NCI-H460 (cell line): ENCODE measurements around the gene AKR1C3. TPM values are rescaled to one million over a fixed set of nuclear protein-coding genes. Genes with fewer than 3 reads are reported as not detected.
"Not testable (repeated sequence)": the region's sequence is repeated elsewhere in the genome, so short reads cannot be mapped to it uniquely, and the experiment has no call there.

Experiments
- DNase-seq: peaks from one replicate; pipeline ENCODE4 v3.0.0-alpha.2; 2016; ENCODE audit warnings: low read depth; ENCODE audit errors: extremely low read depth
- small RNA-seq, 2 experiments: library from RNA; depleted of rRNA; stranded (forward); fragments of <200 nt; gene quantifications; one replicate each; pipeline ENCODE3, GENCODE V24; 2014
- total RNA-seq: library from RNA; depleted of rRNA; stranded (reverse); fragments of >200 nt; shearing (Covaris generic); gene quantifications from 2 replicates; pipeline ENCODE4 v1.2.3, GENCODE V29; 2014; rRNA removed

AKR1C3 gene
- total RNA-seq, 1 experiment from 2014 or later = 909 TPM

DNA sequence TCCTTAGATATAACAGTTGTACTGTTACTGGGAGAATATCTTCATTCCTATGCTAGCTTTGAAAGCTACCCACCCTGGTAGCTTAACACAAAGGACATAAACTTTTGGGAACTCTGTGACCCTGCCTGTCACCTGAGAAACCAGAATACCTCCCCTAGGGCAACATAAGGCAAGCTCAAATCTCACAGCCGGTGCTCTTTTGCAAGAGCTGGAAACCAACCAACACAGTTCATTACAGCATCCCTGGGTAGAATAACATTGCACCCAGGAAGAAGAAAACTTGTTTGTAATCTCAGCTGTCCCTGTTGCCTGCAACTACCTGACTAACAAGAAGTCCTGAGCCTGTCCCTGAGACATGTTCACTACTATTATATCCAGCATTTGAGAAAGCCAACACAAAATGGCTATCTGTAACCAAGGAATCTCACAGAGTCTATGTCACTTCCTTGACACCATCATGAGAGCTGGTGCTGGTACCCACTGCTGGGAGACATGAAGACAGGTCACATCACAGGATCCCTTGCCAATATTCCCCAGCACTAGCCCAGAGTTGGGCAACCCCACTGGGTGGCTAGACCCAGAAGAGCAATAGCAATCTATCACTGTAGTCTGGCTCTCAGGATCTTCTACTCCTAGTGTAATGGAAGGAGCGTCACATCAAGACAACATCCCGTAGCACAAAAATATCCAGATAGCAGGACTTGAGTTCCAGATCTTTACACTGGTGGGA lies 31.3 kb downstream of the AKR1C3 start:
- DNase-seq = no peak

DNA sequence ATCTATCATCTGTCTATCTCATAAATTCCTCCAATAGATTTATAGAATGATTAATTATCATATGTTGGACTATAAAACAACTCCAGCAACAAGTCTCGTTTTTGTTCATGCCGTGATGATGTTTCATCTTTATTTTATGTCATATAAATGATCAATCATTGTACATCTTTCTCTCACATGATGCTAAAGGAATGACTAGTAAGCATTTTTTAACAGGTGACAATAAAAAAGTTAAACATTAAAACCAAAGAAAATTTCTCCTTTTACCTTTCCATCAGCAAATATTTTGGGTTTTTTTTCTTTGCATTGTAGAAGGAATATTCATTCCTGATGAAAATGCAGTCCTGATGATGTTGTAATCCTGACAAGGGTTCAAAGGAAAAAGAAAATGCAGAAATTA lies 41.4 kb downstream of the AKR1C3 start:
- DNase-seq = no peak

DNA sequence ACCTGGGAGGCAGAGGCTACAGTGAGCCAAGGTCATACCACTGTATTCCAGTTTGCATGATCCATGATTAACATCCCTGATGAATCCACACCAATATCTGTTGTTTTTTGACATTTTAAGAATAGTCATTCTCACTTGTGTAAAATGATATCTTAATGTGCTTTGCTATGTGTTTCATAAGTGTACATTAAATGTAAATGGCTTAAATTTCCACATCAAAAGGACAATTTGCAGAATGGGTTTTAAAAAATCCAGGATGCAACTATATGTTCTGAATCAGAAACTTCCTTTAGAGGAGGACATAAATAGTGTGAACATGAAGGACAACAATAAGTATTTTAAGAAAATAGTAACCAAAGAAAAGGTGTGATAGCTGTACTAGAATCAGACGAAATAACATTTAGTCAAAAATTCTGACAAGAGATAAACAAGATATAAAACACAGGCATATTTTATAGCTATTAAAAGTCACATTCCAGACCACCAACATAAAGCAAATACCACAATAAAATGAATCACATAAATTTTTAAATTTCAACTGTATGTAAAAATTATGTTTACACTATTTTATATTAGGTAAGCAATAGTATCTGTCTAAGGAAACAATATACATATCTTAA lies 42.4 kb downstream of the AKR1C3 start:
- DNase-seq = no peak

DNA sequence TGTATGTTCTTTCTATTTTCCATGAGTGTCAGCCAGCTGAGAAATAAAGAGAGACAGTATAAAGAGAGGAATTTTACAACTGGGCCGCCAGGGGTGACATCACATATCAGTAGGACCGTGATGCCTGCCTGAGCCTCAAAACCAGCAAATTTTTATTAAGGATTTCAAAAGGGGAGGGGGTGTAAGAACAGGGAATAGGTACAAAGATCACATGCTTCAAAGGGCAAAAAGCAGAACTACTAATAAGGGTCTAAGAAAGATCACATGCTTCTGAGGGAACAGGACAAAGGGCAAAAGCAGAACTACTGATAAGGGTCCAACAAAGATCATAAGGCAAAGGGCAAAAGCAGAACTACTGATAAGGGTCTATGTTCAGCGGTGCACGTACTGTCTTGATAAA lies 43.5 kb downstream of the AKR1C3 start:
- not testable (repeated sequence) for DNase-seq

DNA sequence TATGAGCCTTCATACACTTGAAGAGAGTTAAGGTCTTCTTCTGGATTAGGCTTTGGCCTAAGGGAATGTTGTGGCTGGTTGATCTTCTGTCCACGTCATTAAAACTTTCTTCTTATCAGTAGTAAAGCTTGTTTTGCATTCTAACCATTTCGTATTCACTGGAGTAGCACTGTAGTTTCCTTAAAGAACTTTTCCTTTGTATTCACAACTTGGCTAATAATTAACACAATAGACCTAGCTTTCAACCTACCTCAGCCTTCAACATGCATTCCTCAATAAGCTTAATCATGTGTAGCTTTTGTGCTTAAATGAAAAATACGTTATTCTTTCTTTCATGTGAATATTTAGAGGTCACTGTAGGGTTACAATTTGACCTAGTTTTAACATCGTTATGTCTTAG lies 48.0 kb downstream of the AKR1C3 start:
- no peak for DNase-seq

DNA sequence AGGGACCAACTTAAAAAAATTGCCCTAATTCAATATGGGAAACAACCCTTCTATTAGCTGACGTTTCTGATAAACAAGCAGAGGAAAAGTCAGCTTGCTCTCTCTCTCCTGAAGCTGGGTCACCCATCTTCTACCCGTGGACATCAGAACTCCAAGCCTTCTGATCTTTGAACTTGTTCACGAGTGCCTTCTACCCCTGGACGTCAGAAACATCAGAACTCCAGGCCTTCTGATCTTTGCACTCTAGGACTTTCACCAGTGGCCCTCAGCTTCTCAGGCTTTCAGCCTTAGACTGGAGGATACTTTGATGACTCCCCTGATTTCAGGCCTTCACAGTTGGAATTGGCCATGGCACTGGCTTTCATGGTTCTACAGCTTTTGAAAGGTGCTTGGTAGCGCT lies 48.9 kb downstream of the AKR1C3 start:
- no peak for DNase-seq

DNA sequence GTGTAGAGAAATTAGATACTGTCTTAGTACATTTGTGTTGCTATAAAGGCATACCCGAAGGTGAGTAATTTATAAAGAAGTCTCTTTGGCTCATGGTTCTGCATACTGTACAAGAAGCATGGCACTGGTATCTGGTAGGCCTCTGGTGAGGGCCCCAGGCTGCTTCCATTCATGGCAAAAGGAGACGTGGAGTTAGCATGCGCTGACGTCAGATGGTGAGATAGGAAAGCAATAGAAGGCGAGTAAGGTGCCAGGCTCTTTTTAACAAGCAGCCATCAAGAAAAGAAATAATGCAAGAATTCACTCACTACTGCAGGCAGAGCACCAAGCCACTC lies 52.7 kb downstream of the AKR1C3 start:
- DNase-seq = no peak

DNA sequence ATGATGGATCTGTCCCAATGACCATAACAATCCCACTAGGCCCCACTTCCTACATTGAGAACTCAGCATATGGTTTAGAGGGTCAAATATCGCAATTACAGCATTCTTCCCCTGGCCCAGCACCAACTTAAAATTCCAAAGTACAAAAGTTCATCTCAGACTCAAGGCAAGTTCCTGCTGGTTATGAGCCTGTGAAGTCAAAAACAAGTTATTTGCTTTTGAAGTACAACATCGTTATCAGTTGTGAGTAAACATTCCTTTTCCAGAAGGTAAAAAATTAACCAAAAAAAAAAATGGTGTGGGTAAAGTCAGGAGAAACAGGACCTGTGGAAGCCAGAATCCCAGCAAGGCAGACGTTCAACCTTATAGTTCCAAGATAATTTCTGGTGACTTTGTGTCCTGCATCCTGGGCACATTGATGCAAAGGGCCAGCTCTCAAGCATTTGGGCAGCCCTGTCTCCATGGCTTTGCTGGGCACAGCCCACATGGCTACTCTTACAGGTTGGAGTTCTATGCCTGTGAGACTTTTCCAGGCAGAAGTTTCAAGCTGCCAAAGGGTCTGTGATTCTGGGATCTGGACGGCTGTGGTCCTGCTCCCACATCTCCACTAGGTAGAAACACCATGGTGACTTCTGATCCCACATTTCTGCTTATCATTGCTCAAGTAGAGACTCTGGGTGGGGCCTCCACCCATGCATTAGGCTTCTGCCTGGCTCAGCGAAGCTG lies 53.2 kb downstream of the AKR1C3 start:
- no peak for DNase-seq

DNA sequence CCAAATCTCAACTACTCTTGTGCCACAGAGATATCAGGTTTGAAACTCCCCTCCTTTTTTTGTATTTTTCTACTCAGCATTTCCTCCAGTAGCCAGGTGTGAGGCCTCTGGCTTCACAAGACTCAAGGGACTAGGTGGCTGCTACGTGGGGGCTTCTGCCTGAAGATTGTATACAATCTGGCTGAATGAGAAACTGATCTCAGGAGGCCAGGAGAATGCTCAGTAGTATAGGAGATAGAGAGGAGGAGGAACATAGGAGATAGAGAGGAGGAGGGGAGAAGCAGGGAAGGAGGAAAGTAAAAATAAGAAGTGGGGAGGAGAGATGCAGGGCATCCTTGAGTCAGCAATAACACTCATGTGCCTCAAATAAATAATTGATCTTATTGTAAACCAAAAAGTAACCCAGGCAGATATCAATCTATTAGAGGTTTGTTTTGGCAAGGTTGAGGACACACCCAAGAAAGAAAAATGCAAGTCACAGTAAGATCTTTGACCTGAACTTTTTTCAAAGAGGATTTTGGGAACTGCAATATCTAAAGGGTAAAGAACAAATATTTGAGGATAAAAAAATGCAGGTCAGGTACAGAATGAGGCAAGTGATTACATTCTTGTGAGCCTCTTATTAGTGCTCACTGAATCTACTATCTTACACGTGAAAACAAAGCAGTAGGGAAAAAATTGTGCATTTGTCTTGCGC lies 53.9 kb downstream of the AKR1C3 start:
- DNase-seq = no peak

DNA sequence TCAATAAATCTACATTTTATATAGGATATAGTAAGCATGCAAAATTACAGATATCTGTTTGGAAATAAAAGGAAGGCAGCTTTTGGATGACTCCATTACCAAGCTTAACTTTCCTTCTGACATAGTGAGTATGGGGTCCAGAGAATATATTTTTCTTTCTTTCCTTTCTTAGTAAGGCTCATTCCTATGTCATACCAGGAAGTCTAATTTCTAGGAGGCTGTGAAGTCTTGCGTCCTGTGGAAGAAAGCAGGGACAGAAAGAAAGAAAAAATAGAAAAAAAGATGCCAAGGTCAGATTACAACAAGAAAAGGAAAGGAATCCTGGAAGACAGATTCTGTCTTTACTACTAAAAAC lies 54.4 kb downstream of the AKR1C3 start:
- no peak for DNase-seq

DNA sequence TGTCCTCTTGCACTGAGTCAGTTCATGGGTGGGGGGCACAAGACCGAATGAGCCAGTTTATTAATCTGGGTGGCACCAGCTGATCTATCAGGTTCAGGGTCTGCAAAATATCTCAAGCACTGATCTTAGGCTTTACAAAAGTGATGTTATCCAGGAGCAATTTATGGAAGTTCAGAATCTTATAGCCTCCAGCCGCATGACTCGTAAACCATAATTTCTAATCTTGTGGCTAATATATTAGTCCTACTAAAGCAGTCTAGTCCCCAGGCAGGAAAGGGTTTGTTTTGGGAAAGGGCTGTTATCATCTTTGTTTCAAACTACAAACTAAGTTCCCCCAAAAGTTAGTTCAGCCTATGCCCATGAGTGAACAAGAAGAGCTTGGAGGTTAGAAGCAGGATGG lies 56.9 kb downstream of the AKR1C3 start:
- DNase-seq = no peak

DNA sequence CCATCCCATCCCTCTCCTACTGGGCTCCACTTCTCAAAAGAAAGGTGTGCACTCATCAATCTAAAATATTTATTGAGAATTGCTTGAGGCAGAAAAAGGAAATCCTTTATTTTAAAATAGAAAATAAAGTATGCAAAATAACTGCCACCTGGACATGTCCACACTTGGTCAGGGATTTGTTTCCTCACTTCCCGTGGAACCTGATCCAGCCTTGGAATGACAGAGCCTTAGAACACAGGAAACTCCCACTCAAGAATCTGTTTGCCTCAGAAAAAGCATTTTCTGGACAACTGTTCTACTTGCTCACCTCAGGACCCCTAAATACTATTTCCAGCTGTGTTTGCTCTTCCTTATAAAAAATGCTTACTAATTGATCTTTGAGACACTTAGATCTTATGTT lies 61.7 kb downstream of the AKR1C3 start:
- DNase-seq = no peak

Small RNA genes lying within 50 kb of the gene (small RNA-seq; reads per million reads assigned to genes)
- gene RF00096 = 0 to 0.17 reads per million in 2 experiments

Other genes with a start within 250 kb of the AKR1C3 start
- gene AKR1C1, start 131.0 kb upstream of the AKR1C3 start, total RNA-seq = 1,075 and 1,182 TPM in 2 replicates
- gene AKR1C2, start 90.6 kb upstream of the AKR1C3 start, total RNA-seq = 727 and 823 TPM in 2 replicates
- 0.10 TPM in 1 of 2 replicates, not detected in the other for gene AKR1C8, start 90.7 kb downstream of the AKR1C3 start, total RNA-seq
- gene AKR1C4, start 102.4 kb downstream of the AKR1C3 start, total RNA-seq = not detected in 2 replicates